ENCODE measurements around the gene PRDM8. TPM values are rescaled to one million over a fixed set of nuclear protein-coding genes. Genes with fewer than 3 reads are reported as not detected.

The PRDM8 gene
- total RNA-seq, 1 donor = 3.6 TPM

DNA sequence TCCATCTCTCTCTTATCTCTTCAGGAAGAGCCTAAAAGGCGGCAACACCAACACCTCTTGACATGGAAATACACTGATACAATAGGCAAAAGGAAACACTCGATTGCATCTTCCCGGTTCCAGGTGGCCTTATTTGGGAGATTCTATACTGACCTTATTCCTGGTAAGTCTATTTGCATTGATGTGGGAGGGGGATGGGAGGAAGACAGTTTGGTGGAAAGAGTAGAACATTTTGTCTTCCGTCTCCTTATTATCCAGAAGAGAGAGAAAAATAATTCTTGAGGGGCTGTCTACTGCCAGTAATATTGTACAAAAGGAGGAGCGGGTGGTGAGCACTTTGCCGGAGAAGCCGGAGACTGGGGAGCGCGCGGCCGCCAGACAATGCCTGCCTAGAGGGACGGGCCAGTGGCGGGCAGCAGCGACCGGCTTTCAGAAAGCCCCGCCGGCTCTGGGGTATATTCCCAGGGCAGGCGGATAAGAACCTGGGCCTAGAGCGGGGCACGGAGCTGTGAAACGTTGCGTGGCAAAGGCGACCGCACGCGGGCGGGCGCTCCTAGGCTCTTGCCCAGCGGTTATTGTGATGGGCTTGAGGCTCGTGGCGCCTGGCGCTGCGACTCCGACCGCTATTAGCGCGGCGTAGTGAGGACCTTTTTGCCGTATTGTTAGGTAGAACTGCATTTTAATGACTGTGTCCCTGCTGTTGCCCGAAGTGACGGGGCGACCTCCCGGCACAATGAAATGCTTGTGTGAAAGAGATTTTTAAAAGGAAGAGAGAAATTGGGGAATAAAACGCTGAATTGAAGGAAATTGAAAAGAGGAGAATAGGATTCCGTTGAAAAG lies 518 bp downstream of the PRDM8 start:
- peak overlapping the region; percentile 73 for H3K4me3 ChIP-seq (ENCODE audit: insufficient read depth, low read length)
- H3K4me2 ChIP-seq (ENCODE audit: insufficient read depth, low read length) = peak overlapping the region; percentile 91
- TF ChIP-seq, protein P1, sequence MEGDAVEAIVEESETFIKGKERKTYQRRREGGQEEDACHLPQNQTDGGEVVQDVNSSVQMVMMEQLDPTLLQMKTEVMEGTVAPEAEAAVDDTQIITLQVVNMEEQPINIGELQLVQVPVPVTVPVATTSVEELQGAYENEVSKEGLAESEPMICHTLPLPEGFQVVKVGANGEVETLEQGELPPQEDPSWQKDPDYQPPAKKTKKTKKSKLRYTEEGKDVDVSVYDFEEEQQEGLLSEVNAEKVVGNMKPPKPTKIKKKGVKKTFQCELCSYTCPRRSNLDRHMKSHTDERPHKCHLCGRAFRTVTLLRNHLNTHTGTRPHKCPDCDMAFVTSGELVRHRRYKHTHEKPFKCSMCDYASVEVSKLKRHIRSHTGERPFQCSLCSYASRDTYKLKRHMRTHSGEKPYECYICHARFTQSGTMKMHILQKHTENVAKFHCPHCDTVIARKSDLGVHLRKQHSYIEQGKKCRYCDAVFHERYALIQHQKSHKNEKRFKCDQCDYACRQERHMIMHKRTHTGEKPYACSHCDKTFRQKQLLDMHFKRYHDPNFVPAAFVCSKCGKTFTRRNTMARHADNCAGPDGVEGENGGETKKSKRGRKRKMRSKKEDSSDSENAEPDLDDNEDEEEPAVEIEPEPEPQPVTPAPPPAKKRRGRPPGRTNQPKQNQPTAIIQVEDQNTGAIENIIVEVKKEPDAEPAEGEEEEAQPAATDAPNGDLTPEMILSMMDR (IDR thresholded peaks at IDR 0.05; ENCODE audit: extremely low read depth, low read depth, low read length) = no peak
- peak overlapping the region; percentile 56 for H2AFZ ChIP-seq (ENCODE audit: low read length)
- peak; percentile 81 for DNase-seq (ENCODE audit: insufficient read length, low spot score, missing footprints)
- peak overlapping the region; percentile 37 for H3K27ac ChIP-seq (ENCODE audit: low read depth, low read length)
- H3K4me1 ChIP-seq (ENCODE audit: insufficient read depth, low read length) = peaks cover 20% of the 10 kb centered on the region
- no peaks in the 10 kb centered on the region for H3K27me3 ChIP-seq (ENCODE audit: insufficient read depth, low read length)
- H3K36me3 ChIP-seq (ENCODE audit: insufficient read depth, low read length) = no peaks in the 10 kb centered on the region
- no peaks in the 10 kb centered on the region for H4K20me1 ChIP-seq (ENCODE audit: insufficient read depth, low read length)
- peaks cover 9% of the 10 kb centered on the region for H3K79me2 ChIP-seq (ENCODE audit: insufficient read depth, low read length)
- no peaks in the 10 kb centered on the region for H3K9me3 ChIP-seq (ENCODE audit: low read depth, low read length)

DNA sequence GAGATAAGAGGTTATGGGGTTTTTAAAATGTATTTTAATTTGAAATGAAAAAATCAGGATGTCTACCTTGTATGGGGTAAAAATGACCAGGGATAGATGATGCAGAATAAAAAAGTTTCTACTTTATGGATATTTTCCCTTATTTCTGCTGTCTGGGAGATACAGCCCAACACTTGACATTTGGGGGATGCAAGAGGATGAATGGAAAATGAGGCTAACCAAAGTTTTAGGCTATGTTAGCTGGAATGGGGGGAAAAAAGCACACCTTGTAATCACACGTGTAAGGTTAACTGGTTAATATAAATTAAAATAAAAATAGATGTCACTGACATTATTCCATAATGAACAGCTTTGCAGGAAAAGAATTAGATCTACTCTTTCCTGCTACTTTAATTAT lies 1.1 kb downstream of the PRDM8 start:
- Histone ChIP-seq H3K4me3 (ENCODE audit: insufficient read depth, low read length) (peak overlapping the region; percentile 73), H3K79me2 (ENCODE audit: insufficient read depth, low read length) (peaks cover 9% of the 10 kb centered on the region)
- TF ChIP-seq, protein P1 (IDR thresholded peaks at IDR 0.05; ENCODE audit: extremely low read depth, low read depth, low read length) = no peak

DNA sequence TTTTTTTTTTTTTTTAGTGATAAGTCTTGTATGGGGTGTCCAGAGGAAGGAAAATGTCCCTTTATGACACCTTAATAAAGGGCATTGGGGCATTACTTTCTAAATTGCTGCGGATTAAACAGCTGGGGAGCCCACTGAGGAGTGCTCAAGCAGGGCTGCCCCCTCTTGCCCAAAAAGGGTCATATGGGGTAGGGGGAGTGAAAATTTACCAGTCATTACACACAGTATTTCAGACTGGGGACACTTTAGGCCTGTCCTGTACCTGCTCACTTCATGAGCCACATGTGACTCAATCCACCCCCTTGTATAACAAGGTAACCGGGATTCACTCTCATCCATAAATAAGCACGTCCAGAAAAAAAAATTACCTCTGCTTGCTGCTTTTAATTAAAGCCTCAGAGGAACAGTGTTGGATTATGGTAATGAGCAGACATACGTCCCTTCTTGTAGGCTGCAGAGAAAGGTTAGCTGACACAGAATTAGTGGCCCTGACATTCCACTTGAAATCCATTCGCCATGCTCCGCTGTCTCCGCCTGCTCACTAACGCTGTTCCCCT lies 1.8 kb downstream of the PRDM8 start:
- Histone ChIP-seq H3K27me3 (ENCODE audit: insufficient read depth, low read length) (no peaks in the 10 kb centered on the region), H4K20me1 (ENCODE audit: insufficient read depth, low read length) (no peaks in the 10 kb centered on the region), H3K4me1 (ENCODE audit: insufficient read depth, low read length) (peaks cover 10% of the 10 kb centered on the region), H3K4me2 (ENCODE audit: insufficient read depth, low read length) (no peak overlapping the region), H3K36me3 (ENCODE audit: insufficient read depth, low read length) (no peaks in the 10 kb centered on the region), H3K79me2 (ENCODE audit: insufficient read depth, low read length) (peaks cover 3% of the 10 kb centered on the region), H3K9me3 (ENCODE audit: low read depth, low read length) (no peaks in the 10 kb centered on the region), H3K27ac (ENCODE audit: low read depth, low read length) (no peak overlapping the region), H3K4me3 (ENCODE audit: insufficient read depth, low read length) (no peak overlapping the region), H2AFZ (ENCODE audit: low read length) (no peak overlapping the region)
- DNase-seq (ENCODE audit: insufficient read length, low spot score, missing footprints) = no peak
- TF ChIP-seq, protein P1 (IDR thresholded peaks at IDR 0.05; ENCODE audit: extremely low read depth, low read depth, low read length) = no peak

More for the DNA sequence above, 1.1 kb downstream of the PRDM8 start:
- H3K27ac ChIP-seq (ENCODE audit: low read depth, low read length) = peak overlapping the region; percentile 22
- H3K27me3 ChIP-seq (ENCODE audit: insufficient read depth, low read length) = no peaks in the 10 kb centered on the region
- peak overlapping the region; percentile 91 for H3K4me2 ChIP-seq (ENCODE audit: insufficient read depth, low read length)
- H4K20me1 ChIP-seq (ENCODE audit: insufficient read depth, low read length) = no peaks in the 10 kb centered on the region
- H3K9me3 ChIP-seq (ENCODE audit: low read depth, low read length) = no peaks in the 10 kb centered on the region
- H3K36me3 ChIP-seq (ENCODE audit: insufficient read depth, low read length) = no peaks in the 10 kb centered on the region
- peak overlapping the region; percentile 56 for H2AFZ ChIP-seq (ENCODE audit: low read length)
- H3K4me1 ChIP-seq (ENCODE audit: insufficient read depth, low read length) = peaks cover 14% of the 10 kb centered on the region
- DNase-seq (ENCODE audit: insufficient read length, low spot score, missing footprints) = peak; percentile 62

DNA sequence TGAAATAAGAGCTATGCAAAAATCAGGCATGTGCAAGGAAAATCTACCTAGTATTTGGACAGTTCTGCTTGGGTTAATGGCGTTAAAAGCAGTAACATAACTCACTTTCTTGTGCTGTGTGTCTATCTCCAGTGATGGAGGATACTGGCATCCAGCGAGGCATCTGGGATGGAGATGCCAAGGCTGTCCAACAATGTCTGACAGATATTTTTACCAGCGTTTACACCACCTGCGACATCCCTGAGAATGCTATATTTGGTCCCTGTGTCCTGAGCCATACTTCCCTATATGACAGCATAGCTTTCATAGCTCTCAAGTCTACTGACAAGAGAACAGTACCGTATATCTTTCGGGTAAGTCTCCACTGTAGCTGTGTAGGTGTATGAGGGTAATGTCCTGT lies 2.6 kb downstream of the PRDM8 start:
- H3K9me3 ChIP-seq (ENCODE audit: low read depth, low read length) = no peaks in the 10 kb centered on the region
- TF ChIP-seq, protein P1 (IDR thresholded peaks at IDR 0.05; ENCODE audit: extremely low read depth, low read depth, low read length) = no peak

More for the DNA sequence above, 2.6 kb downstream of the PRDM8 start:
- H3K79me2 ChIP-seq (ENCODE audit: insufficient read depth, low read length) = peaks cover 3% of the 10 kb centered on the region
- peaks cover 10% of the 10 kb centered on the region for H3K4me1 ChIP-seq (ENCODE audit: insufficient read depth, low read length)
- H3K27me3 ChIP-seq (ENCODE audit: insufficient read depth, low read length) = no peaks in the 10 kb centered on the region
- no peak overlapping the region for H3K27ac ChIP-seq (ENCODE audit: low read depth, low read length)
- no peak overlapping the region for H3K4me3 ChIP-seq (ENCODE audit: insufficient read depth, low read length)
- peak; percentile 41 for DNase-seq (ENCODE audit: insufficient read length, low spot score, missing footprints)
- H3K4me2 ChIP-seq (ENCODE audit: insufficient read depth, low read length) = no peak overlapping the region
- H3K36me3 ChIP-seq (ENCODE audit: insufficient read depth, low read length) = no peaks in the 10 kb centered on the region
- no peak overlapping the region for H2AFZ ChIP-seq (ENCODE audit: low read length)
- H4K20me1 ChIP-seq (ENCODE audit: insufficient read depth, low read length) = no peaks in the 10 kb centered on the region
